ENCODE data around the gene GAST. TPM values are rescaled to one million over a fixed set of nuclear protein-coding genes. Genes with fewer than 3 reads are reported as not detected.

The GAST gene
- total and polyA plus RNA-seq, 2 of the 13 experiments (the other 11 are each of a cell fraction or from before 2014, with no cell fraction given) = 0.32 to 0.42 TPM

DNA sequence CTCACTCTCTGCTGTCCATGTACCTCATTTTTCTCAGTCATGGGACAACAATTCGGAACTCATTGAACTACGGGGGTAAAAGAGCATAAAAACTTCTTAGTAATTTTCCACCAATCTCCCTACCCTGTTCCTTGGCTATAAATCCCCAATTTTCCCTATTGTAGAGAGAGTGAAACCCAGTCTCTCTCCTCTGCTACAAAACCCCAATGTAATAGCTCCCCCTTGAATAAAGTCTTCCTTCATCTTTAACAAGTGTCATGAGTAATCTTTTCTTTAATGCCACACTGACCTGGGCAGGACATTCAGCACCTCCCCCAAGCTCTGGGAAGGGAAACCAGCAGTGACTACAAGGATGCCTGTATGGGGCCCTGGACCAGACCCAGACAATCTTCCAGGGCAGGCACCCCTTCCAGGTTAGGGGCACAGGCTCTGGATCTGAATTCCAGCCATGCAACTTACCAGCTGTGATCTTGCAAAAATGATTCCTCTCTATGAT lies 33.7 kb upstream of the GAST start (continued):
- TF ChIP-seq ETV5 (CRISPR knock-in tag; IDR thresholded peaks at IDR 0.05; ENCODE audit: borderline replicate concordance) (0 out of 2 replicates have a peak, but pooled peaks have one; percentile 6), EP300 (IDR thresholded peaks at IDR 0.05; ENCODE audit: low read depth in 2 of 2, low read length in 2 of 2) (0 out of 4 replicates have a peak, but pooled peaks of 1 of the 2 experiments have one; percentile 10), EP300 (CRISPR knock-in tag; IDR thresholded peaks at IDR 0.05; ENCODE audit: borderline replicate concordance) (no peak), TRIM24 (CRISPR knock-in tag; IDR thresholded peaks at IDR 0.05) (no peak), ZNF747 (CRISPR knock-in tag; IDR thresholded peaks at IDR 0.05; ENCODE audit: borderline replicate concordance) (no peak), SALL1 (CRISPR knock-in tag; IDR thresholded peaks at IDR 0.05) (no peak), GTF2F1 (IDR thresholded peaks at IDR 0.05; ENCODE audit: low read length) (peak; percentile 90), POLR2G (IDR thresholded peaks at IDR 0.05; ENCODE audit: low read depth, low read length) (peak; percentile 61), ZNF605 (CRISPR knock-in tag; IDR thresholded peaks at IDR 0.05) (no peak), EED (CRISPR knock-in tag; IDR thresholded peaks at IDR 0.05) (no peak), ZNF124 (CRISPR knock-in tag; IDR thresholded peaks at IDR 0.05) (no peak), REPIN1 (CRISPR knock-in tag; IDR thresholded peaks at IDR 0.05; ENCODE audit: borderline replicate concordance, low read depth) (0 out of 2 replicates have a peak, but pooled peaks have one; percentile 39), POLR2A (IDR thresholded peaks at IDR 0.05; ENCODE audit: insufficient read depth in 1 of 2, low read depth in 2 of 2, low read length in 2 of 2) (peak; percentile 76 to 97), RARA (CRISPR knock-in tag; IDR thresholded peaks at IDR 0.05) (no peak), HDAC1 (CRISPR knock-in tag; IDR thresholded peaks at IDR 0.05) (no peak), ZFP37 (CRISPR knock-in tag; IDR thresholded peaks at IDR 0.05; ENCODE audit: borderline replicate concordance) (no peak), NR2F1 (CRISPR knock-in tag; IDR thresholded peaks at IDR 0.05) (peak in 1 of 2 experiments; percentile 55; a peak in 1 of 4 replicates), ZFP90 (CRISPR knock-in tag; IDR thresholded peaks at IDR 0.05; ENCODE audit: borderline replicate concordance) (no peak), ZNF709 (CRISPR knock-in tag; IDR thresholded peaks at IDR 0.05) (no peak)
- TF ChIP-seq, protein P1, sequence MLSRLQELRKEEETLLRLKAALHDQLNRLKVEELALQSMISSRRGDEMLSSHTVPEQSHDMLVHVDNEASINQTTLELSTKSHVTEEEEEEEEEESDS (CRISPR knock-in tag; IDR thresholded peaks at IDR 0.05; ENCODE audit: borderline replicate concordance) = peak; percentile 99
- TF ChIP-seq, protein P2, sequence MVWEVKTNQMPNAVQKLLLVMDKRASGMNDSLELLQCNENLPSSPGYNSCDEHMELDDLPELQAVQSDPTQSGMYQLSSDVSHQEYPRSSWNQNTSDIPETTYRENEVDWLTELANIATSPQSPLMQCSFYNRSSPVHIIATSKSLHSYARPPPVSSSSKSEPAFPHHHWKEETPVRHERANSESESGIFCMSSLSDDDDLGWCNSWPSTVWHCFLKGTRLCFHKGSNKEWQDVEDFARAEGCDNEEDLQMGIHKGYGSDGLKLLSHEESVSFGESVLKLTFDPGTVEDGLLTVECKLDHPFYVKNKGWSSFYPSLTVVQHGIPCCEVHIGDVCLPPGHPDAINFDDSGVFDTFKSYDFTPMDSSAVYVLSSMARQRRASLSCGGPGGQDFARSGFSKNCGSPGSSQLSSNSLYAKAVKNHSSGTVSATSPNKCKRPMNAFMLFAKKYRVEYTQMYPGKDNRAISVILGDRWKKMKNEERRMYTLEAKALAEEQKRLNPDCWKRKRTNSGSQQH (CRISPR knock-in tag; IDR thresholded peaks at IDR 0.05; ENCODE audit: low read depth) = 0 out of 2 replicates have a peak, but pooled peaks have one; percentile 44
- TF ChIP-seq, protein P3, sequence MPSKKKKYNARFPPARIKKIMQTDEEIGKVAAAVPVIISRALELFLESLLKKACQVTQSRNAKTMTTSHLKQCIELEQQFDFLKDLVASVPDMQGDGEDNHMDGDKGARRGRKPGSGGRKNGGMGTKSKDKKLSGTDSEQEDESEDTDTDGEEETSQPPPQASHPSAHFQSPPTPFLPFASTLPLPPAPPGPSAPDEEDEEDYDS (CRISPR knock-in tag; IDR thresholded peaks at IDR 0.05) = peak; percentile 72
- TF ChIP-seq, protein P4, sequence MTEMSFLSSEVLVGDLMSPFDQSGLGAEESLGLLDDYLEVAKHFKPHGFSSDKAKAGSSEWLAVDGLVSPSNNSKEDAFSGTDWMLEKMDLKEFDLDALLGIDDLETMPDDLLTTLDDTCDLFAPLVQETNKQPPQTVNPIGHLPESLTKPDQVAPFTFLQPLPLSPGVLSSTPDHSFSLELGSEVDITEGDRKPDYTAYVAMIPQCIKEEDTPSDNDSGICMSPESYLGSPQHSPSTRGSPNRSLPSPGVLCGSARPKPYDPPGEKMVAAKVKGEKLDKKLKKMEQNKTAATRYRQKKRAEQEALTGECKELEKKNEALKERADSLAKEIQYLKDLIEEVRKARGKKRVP (CRISPR knock-in tag; IDR thresholded peaks at IDR 0.05) = peak in 1 of 2 experiments; percentile 54; a peak in 1 of 4 replicates
- TF ChIP-seq, protein P5, sequence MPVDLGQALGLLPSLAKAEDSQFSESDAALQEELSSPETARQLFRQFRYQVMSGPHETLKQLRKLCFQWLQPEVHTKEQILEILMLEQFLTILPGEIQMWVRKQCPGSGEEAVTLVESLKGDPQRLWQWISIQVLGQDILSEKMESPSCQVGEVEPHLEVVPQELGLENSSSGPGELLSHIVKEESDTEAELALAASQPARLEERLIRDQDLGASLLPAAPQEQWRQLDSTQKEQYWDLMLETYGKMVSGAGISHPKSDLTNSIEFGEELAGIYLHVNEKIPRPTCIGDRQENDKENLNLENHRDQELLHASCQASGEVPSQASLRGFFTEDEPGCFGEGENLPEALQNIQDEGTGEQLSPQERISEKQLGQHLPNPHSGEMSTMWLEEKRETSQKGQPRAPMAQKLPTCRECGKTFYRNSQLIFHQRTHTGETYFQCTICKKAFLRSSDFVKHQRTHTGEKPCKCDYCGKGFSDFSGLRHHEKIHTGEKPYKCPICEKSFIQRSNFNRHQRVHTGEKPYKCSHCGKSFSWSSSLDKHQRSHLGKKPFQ (CRISPR knock-in tag; IDR thresholded peaks at IDR 0.05; ENCODE audit: insufficient replicate concordance) = no peak
- TF ChIP-seq, protein P6, sequence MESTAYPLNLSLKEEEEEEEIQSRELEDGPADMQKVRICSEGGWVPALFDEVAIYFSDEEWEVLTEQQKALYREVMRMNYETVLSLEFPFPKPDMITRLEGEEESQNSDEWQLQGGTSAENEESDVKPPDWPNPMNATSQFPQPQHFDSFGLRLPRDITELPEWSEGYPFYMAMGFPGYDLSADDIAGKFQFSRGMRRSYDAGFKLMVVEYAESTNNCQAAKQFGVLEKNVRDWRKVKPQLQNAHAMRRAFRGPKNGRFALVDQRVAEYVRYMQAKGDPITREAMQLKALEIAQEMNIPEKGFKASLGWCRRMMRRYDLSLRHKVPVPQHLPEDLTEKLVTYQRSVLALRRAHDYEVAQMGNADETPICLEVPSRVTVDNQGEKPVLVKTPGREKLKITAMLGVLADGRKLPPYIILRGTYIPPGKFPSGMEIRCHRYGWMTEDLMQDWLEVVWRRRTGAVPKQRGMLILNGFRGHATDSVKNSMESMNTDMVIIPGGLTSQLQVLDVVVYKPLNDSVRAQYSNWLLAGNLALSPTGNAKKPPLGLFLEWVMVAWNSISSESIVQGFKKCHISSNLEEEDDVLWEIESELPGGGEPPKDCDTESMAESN (CRISPR knock-in tag; conservative IDR thresholded peaks at IDR 0.05) = 0 out of 2 replicates have a peak, but pooled peaks have one; percentile 24

Measured in HepG2 (cell line).